PFSK-1 (cell line): Measurements from ENCODE around the gene TMEM212.

Experiments
- FOXP2 ChIP-seq: optimal IDR thresholded peaks from 2 replicates; pipeline ENCODE3; 2011; ENCODE audit warnings: borderline replicate concordance, control low read depth, inconsistent platforms; ENCODE audit not compliant: insufficient read depth; ENCODE audit errors: extremely low read length, extremely low read depth
- POLR2AphosphoS5 ChIP-seq: IDR thresholded peaks from 2 replicates; pipeline ENCODE4 v1.6.1; 2012; ENCODE audit warnings: low read depth, mild to moderate bottlenecking, control low read depth, low read length, moderate library complexity
- SIN3A ChIP-seq: IDR thresholded peaks from 2 replicates; pipeline ENCODE4 v1.6.1; 2012; ENCODE audit warnings: mild to moderate bottlenecking, low read length, moderate library complexity, borderline replicate concordance; ENCODE audit not compliant: insufficient read depth
- TAF1 ChIP-seq: IDR thresholded peaks from 2 replicates; pipeline ENCODE4 v1.6.1; 2012; ENCODE audit warnings: low read length, control low read depth, borderline replicate concordance; ENCODE audit not compliant: insufficient read depth
- TF ChIP-seq, protein P1 (sequence below), 2 experiments: IDR thresholded peaks; 2 replicates each; pipeline versions ENCODE4 v1.6.1 to v1.8.0; 2011 to 2012; ENCODE audit warnings: low read depth in 2 of 2, low read length in 2 of 2, control low read depth in 1 of 2, inconsistent platforms in 1 of 2, mild to moderate bottlenecking in 1 of 2, moderate library complexity in 1 of 2; ENCODE audit not compliant: insufficient read depth in 1 of 2

TMEM212 gene

GRCh38 chr3:171821044-171821443 lies 22.1 kb upstream of the TMEM212 start:
- TF ChIP-seq, protein P1, sequence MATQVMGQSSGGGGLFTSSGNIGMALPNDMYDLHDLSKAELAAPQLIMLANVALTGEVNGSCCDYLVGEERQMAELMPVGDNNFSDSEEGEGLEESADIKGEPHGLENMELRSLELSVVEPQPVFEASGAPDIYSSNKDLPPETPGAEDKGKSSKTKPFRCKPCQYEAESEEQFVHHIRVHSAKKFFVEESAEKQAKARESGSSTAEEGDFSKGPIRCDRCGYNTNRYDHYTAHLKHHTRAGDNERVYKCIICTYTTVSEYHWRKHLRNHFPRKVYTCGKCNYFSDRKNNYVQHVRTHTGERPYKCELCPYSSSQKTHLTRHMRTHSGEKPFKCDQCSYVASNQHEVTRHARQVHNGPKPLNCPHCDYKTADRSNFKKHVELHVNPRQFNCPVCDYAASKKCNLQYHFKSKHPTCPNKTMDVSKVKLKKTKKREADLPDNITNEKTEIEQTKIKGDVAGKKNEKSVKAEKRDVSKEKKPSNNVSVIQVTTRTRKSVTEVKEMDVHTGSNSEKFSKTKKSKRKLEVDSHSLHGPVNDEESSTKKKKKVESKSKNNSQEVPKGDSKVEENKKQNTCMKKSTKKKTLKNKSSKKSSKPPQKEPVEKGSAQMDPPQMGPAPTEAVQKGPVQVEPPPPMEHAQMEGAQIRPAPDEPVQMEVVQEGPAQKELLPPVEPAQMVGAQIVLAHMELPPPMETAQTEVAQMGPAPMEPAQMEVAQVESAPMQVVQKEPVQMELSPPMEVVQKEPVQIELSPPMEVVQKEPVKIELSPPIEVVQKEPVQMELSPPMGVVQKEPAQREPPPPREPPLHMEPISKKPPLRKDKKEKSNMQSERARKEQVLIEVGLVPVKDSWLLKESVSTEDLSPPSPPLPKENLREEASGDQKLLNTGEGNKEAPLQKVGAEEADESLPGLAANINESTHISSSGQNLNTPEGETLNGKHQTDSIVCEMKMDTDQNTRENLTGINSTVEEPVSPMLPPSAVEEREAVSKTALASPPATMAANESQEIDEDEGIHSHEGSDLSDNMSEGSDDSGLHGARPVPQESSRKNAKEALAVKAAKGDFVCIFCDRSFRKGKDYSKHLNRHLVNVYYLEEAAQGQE (IDR thresholded peaks at IDR 0.05; ENCODE audit: insufficient read depth in 1 of 2, low read depth in 2 of 2, low read length in 2 of 2) = no peak
- TF ChIP-seq SIN3A = no peak
- no peak for TF ChIP-seq POLR2AphosphoS5
- no peak for TF ChIP-seq FOXP2
- TF ChIP-seq TAF1 = no peak

GRCh38 chr3:171821778-171822358 lies 21.3 kb upstream of the TMEM212 start:
- TF ChIP-seq TAF1 (no peak), SIN3A (no peak), POLR2AphosphoS5 (no peak), FOXP2 (no peak)
- TF ChIP-seq, protein P1 (IDR thresholded peaks at IDR 0.05; ENCODE audit: insufficient read depth in 1 of 2, low read depth in 2 of 2, low read length in 2 of 2) = no peak

GRCh38 chr3:171822431-171823106 lies 20.6 kb upstream of the TMEM212 start:
- TF ChIP-seq TAF1 (no peak), SIN3A (no peak), POLR2AphosphoS5 (no peak)
- TF ChIP-seq, protein P1 (IDR thresholded peaks at IDR 0.05; ENCODE audit: insufficient read depth in 1 of 2, low read depth in 2 of 2, low read length in 2 of 2) = no peak

DNA sequence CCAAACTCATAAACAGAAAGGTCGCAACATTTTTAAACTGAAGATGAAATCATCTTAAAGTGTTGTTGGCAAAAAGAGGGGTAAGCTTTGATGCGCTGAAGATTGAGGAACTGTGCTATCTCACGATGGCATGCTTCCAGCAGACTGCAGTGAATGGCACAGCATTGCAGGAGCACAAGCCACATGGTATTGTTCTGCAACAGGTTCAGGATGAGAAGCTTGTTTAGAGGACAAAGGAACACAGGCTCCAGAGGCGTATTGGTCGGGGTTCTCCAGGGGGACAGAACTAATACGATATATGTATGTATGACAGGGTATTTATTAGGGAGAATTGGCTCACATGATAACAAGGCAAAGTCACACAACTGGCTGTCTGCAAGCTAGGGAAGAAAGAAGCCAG lies 19.0 kb upstream of the TMEM212 start:
- no peak for TF ChIP-seq POLR2AphosphoS5
- no peak for TF ChIP-seq FOXP2

- no peak for TF ChIP-seq POLR2AphosphoS5
- no peak; the same call in 1 of the 2 replicates for TF ChIP-seq SIN3A
- TF ChIP-seq, protein P1 (IDR thresholded peaks at IDR 0.05; ENCODE audit: insufficient read depth in 1 of 2, low read depth in 2 of 2, low read length in 2 of 2) = 0 out of 4 replicates have a peak, but pooled peaks of 1 of the 2 experiments have one; percentile 6
- TF ChIP-seq TAF1 = no peak
- peak; percentile 53 for TF ChIP-seq FOXP2
Observed at GRCh38 chr3:171824824-171825221, 18.3 kb upstream of the TMEM212 start.
